Activated CD8-positive, alpha-beta T cell treated with anti-CD3 and anti-CD28 coated beads, Interleukin-2, amount 10 ng/mL, durations not matched to agents 7 days and 5 days (primary cell): ENCODE data around the gene SEC23IP. TPM values are rescaled to one million over a fixed set of nuclear protein-coding genes. Genes with fewer than 3 reads are reported as not detected.

Source experiments
- ATAC-seq: fragments of 150-1000 bp; cut with Tn5 transposase; one replicate; pipeline ENCODE4 v1.10.0; 2021; ENCODE audit warnings: moderate library complexity
- CTCF ChIA-PET: fragments of 350-600 bp; sonication (Branson Sonifier 250); formaldehyde crosslinking; loops from one replicate; lab custom pipeline; 2021; ENCODE audit warnings: antibody characterized with exemption; lab: Charles Lee
- POLR2A ChIA-PET: fragments of 350-600 bp; sonication (Branson Sonifier 250); formaldehyde crosslinking; loops from one replicate; lab custom pipeline; 2021; ENCODE audit warnings: antibody characterized with exemption; lab: Charles Lee
- DNase-seq: peaks from one replicate; pipeline ENCODE4 v3.0.0-alpha.2; 2020
- H3K27ac Mint-ChIP-seq: one replicate; pipeline ENCODE4 v1.8.0; 2021; ENCODE audit warnings: mild to moderate bottlenecking, mixed read lengths
- H3K27me3 Mint-ChIP-seq: one replicate; pipeline ENCODE4 v1.8.0; 2021; ENCODE audit warnings: low read depth, mixed read lengths
- H3K36me3 Mint-ChIP-seq: one replicate; pipeline ENCODE4 v1.8.0; 2021; ENCODE audit warnings: low read depth, mixed read lengths
- H3K4me1 Mint-ChIP-seq: one replicate; pipeline ENCODE4 v1.8.0; 2021; ENCODE audit warnings: low read depth, mixed read lengths
- H3K4me3 Mint-ChIP-seq: one replicate; pipeline ENCODE4 v1.8.0; 2021; ENCODE audit warnings: mild to moderate bottlenecking, mixed read lengths
- H3K9me3 Mint-ChIP-seq: one replicate; pipeline ENCODE4 v1.8.0; 2022; ENCODE audit warnings: mixed read lengths; ENCODE audit not compliant: insufficient read depth
- microRNA-seq: library from miRNA; unstranded; fragments of <30 nt; microRNA quantifications from one replicate; pipeline ENCODE4 v1.2.0, GENCODE V29; 2022
- total RNA-seq, 2 experiments: library from RNA; stranded (reverse); gene quantifications; one replicate each; pipeline ENCODE4 v1.2.3, GENCODE V29; 2021

The SEC23IP gene
- total RNA-seq, 2 experiments from 2014 or later: 53.8 to 58.9 TPM

- Mint-ChIP-seq H3K4me1 (no peaks in the 10 kb centered on the region), H3K36me3 (no peaks in the 10 kb centered on the region), H3K27me3 (peaks cover 2% of the 10 kb centered on the region), H3K9me3 (no peaks in the 10 kb centered on the region), H3K27ac (no peak overlapping the region), H3K4me3 (no peak overlapping the region)
- DNase-seq (no peak), ATAC-seq (no peak)
- ChIA-PET CTCF (no interaction called here), POLR2A (no interaction called here)
Observed at GRCh38 chr10:119988333-119988732, 95.8 kb downstream of the SEC23IP start.

GRCh38 chr10:119989966-119990365 is 97.4 kb downstream of the SEC23IP start:
- Mint-ChIP-seq H3K27me3 (peaks cover 3% of the 10 kb centered on the region), H3K36me3 (no peaks in the 10 kb centered on the region), H3K27ac (no peak overlapping the region), H3K9me3 (no peaks in the 10 kb centered on the region), H3K4me1 (no peaks in the 10 kb centered on the region), H3K4me3 (no peak overlapping the region)
- ATAC-seq (no peak), DNase-seq (no peak)
- POLR2A ChIA-PET: no interaction called here
- CTCF ChIA-PET: no interaction called here

- Mint-ChIP-seq H3K4me3 (no peak overlapping the region), H3K27me3 (peaks cover 3% of the 10 kb centered on the region), H3K36me3 (no peaks in the 10 kb centered on the region), H3K4me1 (no peaks in the 10 kb centered on the region), H3K27ac (no peak overlapping the region), H3K9me3 (peaks cover 3% of the 10 kb centered on the region)
- ATAC-seq (no peak), DNase-seq (no peak)
- ChIA-PET CTCF (no interaction called here), POLR2A (no interaction called here)
Observed at GRCh38 chr10:119991066-119991465, 98.5 kb downstream of the SEC23IP start.

DNA sequence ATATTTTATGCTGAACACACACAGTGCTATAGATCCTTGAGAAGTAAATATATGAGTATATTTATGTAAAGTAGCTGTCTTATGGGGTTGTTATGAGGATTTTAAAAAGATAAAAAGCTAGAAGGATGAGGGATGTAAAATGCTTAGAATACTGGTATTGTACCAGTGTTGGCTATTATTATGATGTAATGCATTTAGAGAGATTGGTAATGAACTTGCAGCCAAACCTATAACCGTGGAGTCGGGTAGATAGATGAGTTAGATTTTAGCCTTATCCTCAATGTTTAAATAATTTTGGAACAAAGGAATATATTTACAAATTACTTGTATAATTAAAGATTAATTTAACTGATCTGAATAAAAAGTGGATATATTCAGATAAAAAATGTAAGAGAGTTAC is 99.3 kb downstream of the SEC23IP start:
- ChIA-PET CTCF (no interaction called here), POLR2A (no interaction called here)

More for the DNA sequence above, 99.3 kb downstream of the SEC23IP start:
- DNase-seq (no peak), ATAC-seq (no peak)
- peaks cover 7% of the 10 kb centered on the region for H3K27me3 Mint-ChIP-seq
- H3K36me3 Mint-ChIP-seq: no peaks in the 10 kb centered on the region
- no peak overlapping the region for H3K27ac Mint-ChIP-seq
- peaks cover 9% of the 10 kb centered on the region for H3K9me3 Mint-ChIP-seq
- no peak overlapping the region for H3K4me3 Mint-ChIP-seq
- H3K4me1 Mint-ChIP-seq: no peaks in the 10 kb centered on the region

Small RNA genes lying within 50 kb of the gene (microRNA-seq; reads per million reads assigned to microRNA genes)
- not detected for gene MIR4682

Other genes starting within 250 kb of the SEC23IP start
- gene BAG3, start 241.3 kb upstream of the SEC23IP start, total RNA-seq: 10 to 100 TPM; 14.2 to 14.7 TPM
- gene INPP5F, start 166.7 kb upstream of the SEC23IP start, total RNA-seq: 10 to 100 TPM; 15.9 to 17.6 TPM
- 10 to 100 TPM; 95.2 to 95.9 TPM for gene MCMBP, start 19.9 kb upstream of the SEC23IP start, total RNA-seq